Progenitor cell of endocrine pancreas (in vitro differentiated cells): ENCODE results near the gene WARS2. TPM values are rescaled to one million over a fixed set of nuclear protein-coding genes. Genes with fewer than 3 reads are reported as not detected.

Experiments used
- DNase-seq: peaks from one replicate; pipeline ENCODE4 v3.0.0; 2021; ENCODE audit warnings: low spot score; ENCODE audit not compliant: unreplicated experiment
- H3K27ac Mint-ChIP-seq: 2 replicates; pipeline ENCODE4 v1.8.0; 2021; ENCODE audit warnings: mild to moderate bottlenecking, moderate library complexity, mixed read lengths
- H3K27me3 Mint-ChIP-seq: 2 replicates; pipeline ENCODE4 v1.8.0; 2021; ENCODE audit warnings: mixed read lengths
- H3K36me3 Mint-ChIP-seq: 2 replicates; pipeline ENCODE4 v1.8.0; 2022; ENCODE audit warnings: mixed read lengths; ENCODE audit not compliant: insufficient read depth
- H3K4me1 Mint-ChIP-seq: 2 replicates; pipeline ENCODE4 v1.8.0; 2021; ENCODE audit warnings: low read depth, mixed read lengths
- H3K4me3 Mint-ChIP-seq: 2 replicates; pipeline ENCODE4 v1.8.0; 2021; ENCODE audit warnings: low read depth, mild to moderate bottlenecking, moderate library complexity, mixed read lengths
- H3K9me3 Mint-ChIP-seq: 2 replicates; pipeline ENCODE4 v1.8.0; 2021; ENCODE audit warnings: low read depth, mixed read lengths
- CTCF ChIP-seq: fragments of 200-600 bp; sonication (generic); IDR thresholded peaks from one replicate; pipeline ENCODE4 v1.5.0; 2021; ENCODE audit warnings: antibody characterized with exemption, mild to moderate bottlenecking; ENCODE audit not compliant: unreplicated experiment
- total RNA-seq: library from RNA; stranded (reverse); gene quantifications from 2 replicates; pipeline ENCODE4 v1.2.1, GENCODE V29; 2021

The WARS2 gene
- total RNA-seq, 1 donor from 2014 or later, result 14.8 TPM

DNA sequence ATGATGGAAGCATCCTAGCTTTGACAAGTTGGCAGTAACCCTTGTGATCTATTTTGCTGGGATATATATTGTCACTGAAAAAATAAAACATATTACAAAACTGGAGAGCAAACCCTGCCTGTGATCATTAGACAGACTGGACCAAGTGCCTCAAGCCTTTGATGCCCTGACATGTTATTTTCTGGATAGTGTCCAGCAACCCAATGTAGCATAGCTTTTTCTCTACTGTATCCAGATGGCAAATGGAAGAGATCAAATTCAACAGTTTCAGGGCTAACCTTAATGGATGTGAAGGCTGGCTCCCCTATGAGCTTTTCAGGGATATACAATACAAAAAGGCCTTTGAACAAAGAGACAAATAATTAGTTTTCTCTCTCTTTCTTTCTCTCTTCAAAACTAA lies 25.1 kb downstream of the WARS2 start:
- no peak for DNase-seq
- Mint-ChIP-seq H3K9me3 (peaks cover 2% of the 10 kb centered on the region), H3K27me3 (no peaks in the 10 kb centered on the region), H3K36me3 (peaks cover 1% of the 10 kb centered on the region), H3K4me1 (peaks cover 3% of the 10 kb centered on the region), H3K4me3 (no peak overlapping the region), H3K27ac (no peak overlapping the region)
- TF ChIP-seq CTCF, result no peak

- no peak overlapping the region for H3K27ac Mint-ChIP-seq
- DNase-seq, result no peak
- no peak for TF ChIP-seq CTCF
- H3K36me3 Mint-ChIP-seq, result no peaks in the 10 kb centered on the region
- H3K4me1 Mint-ChIP-seq, result peaks cover 3% of the 10 kb centered on the region
- peaks cover 2% of the 10 kb centered on the region for H3K9me3 Mint-ChIP-seq
- no peaks in the 10 kb centered on the region for H3K27me3 Mint-ChIP-seq
- H3K4me3 Mint-ChIP-seq, result no peak overlapping the region
Observed at GRCh38 chr1:119114786-119115185, 25.7 kb downstream of the WARS2 start.

GRCh38 chr1:119112791-119113190 lies 27.7 kb downstream of the WARS2 start:
- Mint-ChIP-seq H3K27ac (no peak overlapping the region), H3K4me3 (no peak overlapping the region), H3K36me3 (no peaks in the 10 kb centered on the region), H3K9me3 (peaks cover 3% of the 10 kb centered on the region), H3K4me1 (peaks cover 3% of the 10 kb centered on the region), H3K27me3 (no peaks in the 10 kb centered on the region)
- no peak for TF ChIP-seq CTCF
- DNase-seq, result no peak

- H3K27me3 Mint-ChIP-seq, result no peaks in the 10 kb centered on the region
- H3K9me3 Mint-ChIP-seq, result peaks cover 5% of the 10 kb centered on the region
- H3K27ac Mint-ChIP-seq, result no peak overlapping the region
- DNase-seq, result no peak
- no peak for TF ChIP-seq CTCF
- no peaks in the 10 kb centered on the region for H3K36me3 Mint-ChIP-seq
- no peak overlapping the region for H3K4me3 Mint-ChIP-seq
- H3K4me1 Mint-ChIP-seq, result peaks cover 3% of the 10 kb centered on the region
Observed at GRCh38 chr1:119112244-119112643, 28.2 kb downstream of the WARS2 start.

- no peaks in the 10 kb centered on the region for H3K4me1 Mint-ChIP-seq
- H3K36me3 Mint-ChIP-seq, result no peaks in the 10 kb centered on the region
- no peak overlapping the region for H3K4me3 Mint-ChIP-seq
- peaks cover 9% of the 10 kb centered on the region for H3K9me3 Mint-ChIP-seq
- no peaks in the 10 kb centered on the region for H3K27me3 Mint-ChIP-seq
- DNase-seq, result no peak
- TF ChIP-seq CTCF, result no peak
- H3K27ac Mint-ChIP-seq, result no peak overlapping the region
Observed at GRCh38 chr1:119108988-119109387, 31.5 kb downstream of the WARS2 start.
